GM19193 (cell line): ENCODE data around the gene SLC7A6.

ENCODE experiments used
- POLR2A ChIP-seq: IDR thresholded peaks from 4 replicates; pipeline ENCODE4 v1.6.1; 2011; ENCODE audit not compliant: insufficient read depth, insufficient read length; ENCODE audit errors: extremely low read depth

The SLC7A6 gene

DNA sequence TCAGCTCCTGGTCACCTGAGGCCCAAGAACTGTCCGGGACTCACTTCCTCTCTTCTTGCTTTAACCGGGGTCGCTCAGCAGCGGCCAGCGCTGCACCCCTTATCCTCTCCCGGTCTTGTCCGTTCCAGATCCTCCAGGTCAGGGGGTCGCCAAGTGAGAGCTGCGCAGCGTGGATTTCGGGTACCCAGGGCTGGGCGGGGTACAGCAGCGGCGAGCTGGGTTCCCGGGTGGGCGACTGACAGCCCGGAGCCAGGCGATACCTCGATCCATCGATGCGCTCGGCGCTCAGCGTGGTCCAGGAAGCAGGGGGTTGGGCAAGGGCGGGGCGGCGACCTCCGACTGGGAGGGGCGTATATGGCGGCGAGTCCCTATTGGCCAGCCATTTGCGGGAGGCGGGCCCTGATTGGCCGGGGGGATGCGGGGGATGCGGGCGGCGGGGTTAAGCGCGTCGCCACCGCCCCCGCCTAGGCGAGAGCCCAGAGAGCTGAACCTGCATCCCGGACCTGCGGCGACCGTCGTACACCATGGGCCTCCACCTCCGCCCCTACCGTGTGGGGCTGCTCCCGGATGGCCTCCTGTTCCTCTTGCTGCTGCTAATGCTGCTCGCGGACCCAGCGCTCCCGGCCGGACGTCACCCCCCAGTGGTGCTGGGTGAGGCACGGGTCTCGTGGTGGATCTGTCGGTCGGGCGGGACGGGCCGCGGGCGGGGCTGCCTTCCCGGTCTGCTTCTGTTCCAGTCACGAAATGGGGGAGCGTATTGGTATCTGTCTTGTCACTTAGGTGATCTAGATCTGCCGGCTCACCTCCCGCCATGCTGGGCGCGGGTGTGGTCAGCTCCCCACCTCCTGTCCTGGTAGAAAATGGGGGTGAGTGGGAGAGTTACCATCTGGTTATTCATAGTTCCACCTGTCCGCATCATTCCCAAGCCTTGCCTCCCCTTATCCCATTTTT lies 19.1 kb upstream of the SLC7A6 start, which contains the start of gene PLA2G15:
TSS of gene PLA2G15 (plus strand) at position 471 of the 951 bp plus-strand sequence. CDS start at position 525, 54 bp downstream.
- TF ChIP-seq POLR2A: peak; percentile 46

DNA sequence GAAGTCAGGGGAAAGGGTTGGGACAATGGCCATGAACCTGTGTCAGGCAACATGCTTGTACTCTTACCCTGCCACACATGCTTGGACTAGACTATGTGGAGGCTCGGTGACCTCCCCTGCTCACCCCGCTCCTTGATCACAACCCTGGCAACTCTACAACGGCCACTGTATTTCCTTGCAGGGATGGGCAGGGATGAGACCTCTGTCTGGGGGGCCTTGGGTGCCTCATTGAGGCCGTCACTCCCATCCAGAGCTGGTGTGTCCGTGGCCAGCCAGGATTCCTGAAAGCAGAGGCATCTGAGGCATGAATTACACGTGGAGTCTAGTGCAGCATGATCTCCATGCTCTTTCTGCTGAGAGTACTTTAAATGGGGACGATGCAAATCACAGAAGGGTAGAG lies 18.2 kb upstream of the SLC7A6 start:
- no peak for TF ChIP-seq POLR2A

DNA sequence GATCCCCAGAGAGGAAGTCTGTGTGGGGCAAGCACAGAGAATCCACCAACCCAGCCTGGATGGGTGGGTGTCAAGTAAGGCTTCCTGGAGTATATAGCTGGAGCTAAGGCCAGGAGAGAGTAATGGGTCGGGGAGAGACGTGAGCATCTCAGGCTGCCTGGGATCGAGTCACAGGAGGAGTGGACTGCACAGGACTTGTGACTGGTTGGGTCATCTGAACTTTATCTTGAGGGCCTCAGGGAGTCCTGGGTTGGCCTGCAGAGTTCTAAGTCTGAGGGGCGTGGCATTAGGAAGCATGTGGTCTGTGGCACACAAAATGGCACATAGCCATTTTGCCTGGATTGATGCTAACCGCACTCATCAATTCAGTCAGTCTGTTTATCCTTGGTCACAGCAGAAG lies 17.7 kb upstream of the SLC7A6 start:
- TF ChIP-seq POLR2A: no peak

DNA sequence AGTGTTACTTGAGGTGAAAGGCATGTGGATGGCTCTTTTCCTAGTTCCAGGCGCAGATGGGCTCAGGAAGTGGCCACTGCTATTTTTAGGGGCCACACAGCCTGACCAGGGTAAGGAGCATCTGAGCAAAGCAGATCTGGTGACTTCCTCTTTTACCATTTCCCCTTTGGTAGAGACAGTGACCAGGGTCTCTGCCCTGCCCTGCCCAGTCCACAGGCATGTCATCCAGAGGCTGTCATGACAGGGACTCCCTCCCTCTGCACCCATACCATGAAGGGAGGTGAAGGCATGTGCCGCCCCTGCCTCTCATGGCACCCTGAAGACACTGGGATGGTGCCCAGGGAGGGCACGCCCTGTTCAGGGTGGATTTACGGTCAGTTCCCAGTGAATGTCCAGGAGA lies 16.9 kb upstream of the SLC7A6 start:
- TF ChIP-seq POLR2A: no peak

DNA sequence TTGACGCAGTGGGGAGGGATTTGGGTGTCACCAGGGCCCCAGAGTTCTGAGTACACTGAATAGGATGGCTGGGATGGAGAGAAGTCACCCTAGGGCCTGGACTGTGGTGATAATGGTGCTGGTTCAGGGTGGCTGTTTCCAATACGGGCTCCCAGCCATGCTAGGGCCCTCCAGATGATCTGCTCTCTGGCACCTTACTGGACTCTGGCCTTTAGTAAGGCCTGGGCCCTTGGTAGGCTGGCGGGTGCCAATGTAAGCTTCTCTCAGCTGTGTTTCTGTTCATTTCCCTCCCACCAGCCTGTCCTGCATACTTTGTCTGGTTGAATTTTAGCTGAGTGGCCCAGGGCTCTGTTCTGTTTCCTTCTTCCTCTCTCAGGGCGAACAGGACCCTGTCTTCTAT lies 16.4 kb upstream of the SLC7A6 start:
- TF ChIP-seq POLR2A: no peak

DNA sequence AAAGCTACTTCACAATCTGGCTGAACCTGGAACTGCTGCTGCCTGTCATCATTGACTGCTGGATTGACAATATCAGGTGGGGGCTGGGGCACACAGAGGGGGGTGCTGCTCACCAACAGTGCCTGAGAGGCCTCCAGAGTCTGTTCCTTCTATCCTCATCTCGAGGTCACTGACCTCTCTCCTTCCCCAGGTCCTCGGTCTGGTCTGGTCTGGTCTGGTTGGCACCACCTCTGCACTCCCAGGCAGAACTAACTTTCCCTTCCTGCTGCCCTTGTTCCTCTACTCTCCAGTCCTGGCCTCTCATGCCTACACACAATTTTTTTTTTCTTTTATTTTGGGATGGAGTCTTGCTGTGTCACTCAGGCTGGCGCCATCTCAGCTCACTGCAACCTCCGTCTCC lies 15.0 kb upstream of the SLC7A6 start:
- no peak for TF ChIP-seq POLR2A

DNA sequence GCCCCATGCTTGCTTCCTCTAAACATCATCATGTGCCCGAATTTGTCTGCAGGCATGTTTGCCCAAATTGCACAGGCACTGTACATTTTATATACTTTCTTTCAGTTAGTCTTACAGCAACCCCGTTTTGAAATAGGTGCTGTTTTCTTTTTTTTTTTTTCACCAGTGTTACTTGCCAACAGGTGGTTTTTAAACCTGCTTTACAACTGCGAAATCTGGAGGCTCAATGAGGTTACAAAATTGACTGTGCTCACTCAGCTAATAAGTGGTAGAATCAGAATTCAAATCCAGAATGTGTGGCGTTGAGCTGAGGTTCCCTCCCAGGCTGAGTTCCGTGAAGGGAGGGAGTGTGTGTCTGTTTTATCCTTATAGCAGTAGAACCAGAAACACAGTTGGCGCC lies 13.4 kb upstream of the SLC7A6 start:
- TF ChIP-seq POLR2A: no peak

DNA sequence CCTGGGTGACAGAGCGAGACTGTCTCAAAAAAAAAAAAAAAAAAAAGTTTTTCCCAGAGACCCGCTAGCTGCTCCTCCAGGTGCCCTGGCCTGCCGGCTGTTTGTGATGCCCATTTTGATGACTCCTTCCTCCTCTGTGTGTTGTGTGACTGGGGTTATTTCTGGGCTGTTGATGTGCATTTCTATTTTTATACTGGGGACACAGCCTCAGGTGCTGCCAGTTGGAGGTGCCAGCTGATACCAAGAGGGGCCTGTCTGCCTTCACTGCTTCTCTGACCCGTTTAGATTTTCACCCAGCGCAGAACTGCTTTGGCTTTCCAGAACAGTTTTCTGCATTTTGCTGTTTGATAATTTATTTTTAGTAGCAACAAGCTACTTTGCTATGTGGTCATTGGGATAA lies 12.5 kb upstream of the SLC7A6 start:
- TF ChIP-seq POLR2A: no peak

DNA sequence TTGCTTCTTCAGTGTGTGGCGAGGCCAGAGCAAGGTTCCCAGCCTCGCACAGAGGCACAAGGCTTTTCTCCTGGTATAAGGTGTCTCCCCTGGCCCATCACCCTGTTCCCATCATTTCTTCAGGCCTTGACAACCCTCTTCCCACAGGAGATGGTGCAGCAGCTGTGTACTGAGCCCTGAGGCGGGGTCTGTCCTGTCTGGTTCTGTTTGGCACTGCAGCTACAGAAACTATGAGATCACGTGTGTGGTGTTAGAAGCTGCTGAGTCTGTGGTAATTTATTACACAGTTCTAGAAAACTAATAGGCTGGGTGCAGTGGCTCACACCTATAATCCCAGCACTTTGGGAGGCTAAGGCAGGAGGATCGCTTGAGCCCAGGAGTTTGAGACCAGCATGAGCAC lies 11.9 kb upstream of the SLC7A6 start:
- no peak for TF ChIP-seq POLR2A

DNA sequence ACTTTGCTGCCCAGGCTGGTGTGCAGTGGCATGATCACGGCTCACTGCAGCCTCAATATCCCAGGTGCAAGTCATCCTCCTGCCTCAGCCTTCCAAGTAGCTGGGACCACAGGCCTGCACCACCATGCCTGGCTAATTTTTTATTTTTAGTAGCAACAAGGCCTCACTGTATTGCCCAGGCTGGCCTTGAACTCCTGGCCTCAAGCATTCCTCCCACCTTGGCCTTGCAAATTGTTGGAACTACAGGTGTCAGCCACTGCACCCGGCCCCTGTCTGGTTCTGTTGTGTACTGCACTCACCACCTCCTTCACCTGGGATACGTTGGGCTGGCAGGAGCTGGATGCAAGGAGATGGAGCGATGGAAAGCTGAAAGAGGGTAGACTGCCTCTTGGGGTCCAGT lies 10.6 kb upstream of the SLC7A6 start:
- TF ChIP-seq POLR2A: no peak

DNA sequence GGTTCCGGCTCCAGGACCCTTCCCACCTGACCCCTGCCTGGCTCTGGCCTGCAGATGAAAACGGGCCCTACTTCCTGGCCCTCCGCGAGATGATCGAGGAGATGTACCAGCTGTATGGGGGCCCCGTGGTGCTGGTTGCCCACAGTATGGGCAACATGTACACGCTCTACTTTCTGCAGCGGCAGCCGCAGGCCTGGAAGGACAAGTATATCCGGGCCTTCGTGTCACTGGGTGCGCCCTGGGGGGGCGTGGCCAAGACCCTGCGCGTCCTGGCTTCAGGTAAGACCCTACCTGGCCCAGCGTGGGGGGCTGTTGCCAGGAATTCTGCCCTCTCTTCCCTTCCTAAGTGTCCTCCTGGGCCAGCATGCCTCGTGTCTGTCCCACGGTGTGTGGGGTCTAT lies 8.6 kb upstream of the SLC7A6 start:
- TF ChIP-seq POLR2A: no peak

DNA sequence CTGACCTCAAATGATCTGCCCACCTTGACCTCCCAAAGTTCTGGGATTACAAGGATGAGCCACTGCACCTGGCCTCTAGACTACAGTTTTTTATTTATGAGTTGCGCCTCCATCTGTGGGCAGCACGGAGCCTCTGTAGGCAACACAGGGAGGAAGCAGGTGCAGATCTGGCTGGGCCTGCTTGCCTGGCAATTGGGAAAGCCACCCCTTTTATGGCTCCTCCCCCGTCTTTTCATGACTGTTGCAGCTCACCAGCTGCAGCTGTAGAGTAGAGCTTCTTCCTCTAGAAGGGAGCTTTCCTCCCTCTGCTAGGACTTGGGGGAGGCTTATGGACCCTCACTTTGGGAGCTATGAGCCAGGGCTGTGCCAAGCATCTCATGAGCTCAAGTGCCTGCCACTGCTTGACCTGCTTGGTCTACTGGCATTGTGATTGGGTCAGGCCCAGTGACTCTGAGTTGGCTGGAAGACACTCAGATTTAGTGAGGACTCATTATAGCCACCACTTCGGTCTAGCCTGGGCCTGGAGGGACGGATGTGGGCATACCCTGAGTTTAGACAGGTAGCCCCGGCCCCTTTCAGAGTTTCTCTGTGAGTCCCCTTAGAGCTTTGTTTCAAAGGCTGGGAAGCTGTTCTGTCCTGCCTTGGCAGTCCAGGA lies 6.9 kb upstream of the SLC7A6 start:
- peak; percentile 46 for TF ChIP-seq POLR2A

DNA sequence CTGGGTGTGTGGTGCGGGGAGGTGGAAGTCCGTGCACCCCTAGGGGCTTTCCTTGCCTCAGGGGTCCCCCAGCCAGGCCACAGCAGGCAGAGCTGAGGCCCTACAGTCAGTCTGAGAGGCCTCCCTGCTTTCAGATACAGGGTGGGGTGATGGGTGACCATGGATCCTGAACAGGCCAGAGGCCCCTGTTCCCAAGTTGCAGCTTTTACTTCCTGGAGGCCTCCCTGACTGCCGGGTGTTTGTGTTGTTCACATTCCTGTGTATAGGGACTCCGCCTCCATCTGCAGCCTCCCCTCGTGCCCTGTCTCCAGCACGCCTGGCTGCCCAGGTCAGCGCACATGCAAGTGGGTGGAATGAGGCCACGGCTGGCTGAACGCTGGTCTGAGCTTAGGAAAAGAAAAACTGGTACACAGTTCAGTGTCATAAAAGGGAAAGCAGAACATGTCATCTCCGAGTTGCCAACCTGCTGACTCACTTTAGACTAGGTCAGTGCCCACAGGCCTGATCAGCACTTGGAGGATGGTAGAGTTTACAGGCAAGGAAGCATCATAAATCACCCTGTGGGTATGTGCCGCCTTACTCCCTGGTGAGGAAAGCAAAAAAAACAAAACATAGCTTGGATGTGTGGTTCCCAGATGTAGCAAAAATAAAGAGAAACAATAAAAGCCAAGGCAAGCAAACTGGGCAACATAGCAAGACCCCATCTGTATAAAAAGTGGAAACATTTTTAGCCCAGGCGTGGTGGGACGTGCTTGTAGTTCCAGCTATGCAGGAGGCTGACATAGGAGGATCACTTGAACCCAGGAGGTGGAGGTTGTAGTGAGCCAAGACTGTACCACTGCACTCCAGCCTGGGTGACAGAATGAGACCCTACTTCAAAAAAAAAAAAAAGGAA lies 6.2 kb upstream of the SLC7A6 start:
- TF ChIP-seq POLR2A: no peak

DNA sequence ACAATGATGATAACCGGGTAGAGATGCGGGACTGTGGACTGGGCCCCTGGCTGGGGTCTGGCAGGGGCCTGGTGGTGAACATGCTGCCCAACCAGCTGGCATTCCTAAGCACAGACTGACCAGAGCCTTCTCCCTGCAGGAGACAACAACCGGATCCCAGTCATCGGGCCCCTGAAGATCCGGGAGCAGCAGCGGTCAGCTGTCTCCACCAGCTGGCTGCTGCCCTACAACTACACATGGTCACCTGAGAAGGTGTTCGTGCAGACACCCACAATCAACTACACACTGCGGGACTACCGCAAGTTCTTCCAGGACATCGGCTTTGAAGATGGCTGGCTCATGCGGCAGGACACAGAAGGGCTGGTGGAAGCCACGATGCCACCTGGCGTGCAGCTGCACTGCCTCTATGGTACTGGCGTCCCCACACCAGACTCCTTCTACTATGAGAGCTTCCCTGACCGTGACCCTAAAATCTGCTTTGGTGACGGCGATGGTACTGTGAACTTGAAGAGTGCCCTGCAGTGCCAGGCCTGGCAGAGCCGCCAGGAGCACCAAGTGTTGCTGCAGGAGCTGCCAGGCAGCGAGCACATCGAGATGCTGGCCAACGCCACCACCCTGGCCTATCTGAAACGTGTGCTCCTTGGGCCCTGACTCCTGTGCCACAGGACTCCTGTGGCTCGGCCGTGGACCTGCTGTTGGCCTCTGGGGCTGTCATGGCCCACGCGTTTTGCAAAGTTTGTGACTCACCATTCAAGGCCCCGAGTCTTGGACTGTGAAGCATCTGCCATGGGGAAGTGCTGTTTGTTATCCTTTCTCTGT lies 5.1 kb upstream of the SLC7A6 start:
- TF ChIP-seq POLR2A: no peak

DNA sequence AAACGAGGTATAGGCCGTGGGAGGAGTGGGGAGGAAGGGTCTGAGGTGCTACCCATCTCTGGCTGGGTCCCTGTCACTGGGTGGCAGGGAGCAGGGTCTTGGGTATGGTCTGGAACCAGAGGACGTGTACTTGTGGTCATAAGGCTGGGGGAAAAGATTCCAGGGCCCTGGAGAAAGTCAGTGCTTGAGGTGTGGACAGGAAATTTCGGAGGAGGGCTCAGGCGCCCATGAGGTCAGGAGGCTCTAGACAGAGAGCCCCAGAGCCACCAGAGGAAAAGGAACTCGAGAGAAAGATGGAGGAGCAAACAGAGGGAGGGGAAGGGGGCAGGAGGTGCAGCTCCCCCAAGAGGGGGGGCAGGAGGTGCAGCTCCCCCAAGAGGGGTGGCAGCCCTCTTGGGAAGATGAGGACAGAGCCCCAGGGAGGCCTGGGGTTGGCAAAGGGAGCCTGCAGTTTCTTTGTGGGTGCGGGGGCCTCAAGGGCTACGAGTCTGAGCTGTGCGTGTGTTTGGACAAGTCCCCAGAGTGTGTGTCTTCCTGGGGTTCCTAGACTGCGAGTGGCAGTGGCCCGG lies 683 bp upstream of the SLC7A6 start:
- no peak for TF ChIP-seq POLR2A
